HUES64 (cell line): Measurements from ENCODE around the gene LILRA5.

Source experiments
- H3K27ac ChIP-seq: 2 replicates; pipeline ENCODE4 v1.7.0; 2013; ENCODE audit warnings: low read depth, low read length, inconsistent platforms
- H3K27me3 ChIP-seq: 2 replicates; pipeline ENCODE4 v1.6.1; 2013; ENCODE audit warnings: mild to moderate bottlenecking, low read length; ENCODE audit not compliant: insufficient read depth
- H3K36me3 ChIP-seq: 2 replicates; pipeline ENCODE4 v1.6.1; 2013; ENCODE audit warnings: mild to moderate bottlenecking, low read length; ENCODE audit not compliant: insufficient read depth
- H3K4me1 ChIP-seq: 2 replicates; pipeline ENCODE4 v1.6.1; 2013; ENCODE audit warnings: mild to moderate bottlenecking, low read length, moderate library complexity; ENCODE audit not compliant: insufficient read depth
- H3K4me3 ChIP-seq: 2 replicates; pipeline ENCODE4 v1.5.1; 2013; ENCODE audit warnings: mild to moderate bottlenecking, low read length, moderate library complexity
- H3K9ac ChIP-seq: 2 replicates; pipeline ENCODE4 v1.6.1; 2013; ENCODE audit warnings: mild to moderate bottlenecking, low read depth, low read length
- H3K9me3 ChIP-seq: 2 replicates; pipeline ENCODE4 v1.6.1; 2013; ENCODE audit warnings: low read depth, low read length; ENCODE audit not compliant: insufficient read depth
- WGBS: fragments of 150-250, 120-280 bp; methylation state at CpG from one replicate; pipeline ENCODE4 v1.1.7; 2013; ENCODE audit warnings: missing lambda C conversion rate; 5-methylcytosine and 5-hydroxymethylcytosine counted together

LILRA5 gene

DNA sequence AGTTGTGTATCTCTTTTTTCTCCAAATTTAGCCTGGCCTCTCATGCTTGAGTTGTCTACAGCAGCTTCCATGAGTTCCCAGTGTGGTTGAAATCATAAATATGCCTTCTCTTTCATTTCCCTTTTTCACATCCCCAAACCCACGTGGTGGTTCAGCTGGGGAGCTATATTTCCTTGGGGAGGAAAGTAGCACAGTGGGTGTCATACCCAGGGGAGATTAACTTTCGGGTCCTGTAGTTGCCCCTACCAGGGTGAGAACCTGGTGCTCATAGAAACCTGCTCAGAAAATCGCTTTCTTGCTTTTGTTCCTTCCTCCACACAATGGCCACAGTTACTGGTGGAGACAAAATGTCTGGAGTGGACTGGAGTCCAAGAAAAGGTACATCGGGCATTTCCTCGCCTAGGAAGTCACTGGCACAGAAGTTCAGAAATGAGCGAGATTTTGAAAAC is 33.0 kb upstream of the LILRA5 start:
- H3K9ac ChIP-seq = no peak overlapping the region
- no peaks in the 10 kb centered on the region for H3K36me3 ChIP-seq
- no peak overlapping the region for H3K4me3 ChIP-seq
- H3K27ac ChIP-seq = no peak overlapping the region
- no peaks in the 10 kb centered on the region for H3K4me1 ChIP-seq
- WGBS = 69% methylated on average over 6 of the region's 6 CpGs
- no peaks in the 10 kb centered on the region for H3K9me3 ChIP-seq
- H3K27me3 ChIP-seq = peaks cover 3% of the 10 kb centered on the region; the same call in 1 of the 2 replicates

DNA sequence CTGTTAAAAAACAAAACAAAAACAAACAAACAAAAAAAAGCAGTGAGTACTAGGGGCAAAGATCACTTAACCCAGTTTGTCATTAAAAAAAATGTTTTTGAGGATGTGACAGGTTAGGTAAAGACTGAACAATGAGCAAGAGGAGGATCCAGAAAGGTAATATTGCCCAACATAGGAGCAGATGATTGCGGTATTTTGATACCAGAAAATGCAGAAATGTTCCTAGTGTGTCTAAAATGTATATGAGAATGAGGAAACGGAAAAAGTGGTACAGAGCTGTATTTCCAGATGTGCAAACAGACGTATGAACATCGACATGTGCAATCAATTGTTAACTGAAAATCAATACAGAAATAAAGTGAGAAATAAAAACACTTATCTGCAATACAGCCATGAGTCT is 30.9 kb upstream of the LILRA5 start:
- H3K36me3 ChIP-seq = no peaks in the 10 kb centered on the region
- H3K4me1 ChIP-seq = no peaks in the 10 kb centered on the region
- no peaks in the 10 kb centered on the region for H3K9me3 ChIP-seq
- H3K9ac ChIP-seq = no peak overlapping the region
- H3K4me3 ChIP-seq = no peak overlapping the region
- no peak overlapping the region for H3K27ac ChIP-seq
- 81% methylated on average over 4 of the region's 4 CpGs for WGBS
- H3K27me3 ChIP-seq = peaks cover 3% of the 10 kb centered on the region; the same call in 1 of the 2 replicates

DNA sequence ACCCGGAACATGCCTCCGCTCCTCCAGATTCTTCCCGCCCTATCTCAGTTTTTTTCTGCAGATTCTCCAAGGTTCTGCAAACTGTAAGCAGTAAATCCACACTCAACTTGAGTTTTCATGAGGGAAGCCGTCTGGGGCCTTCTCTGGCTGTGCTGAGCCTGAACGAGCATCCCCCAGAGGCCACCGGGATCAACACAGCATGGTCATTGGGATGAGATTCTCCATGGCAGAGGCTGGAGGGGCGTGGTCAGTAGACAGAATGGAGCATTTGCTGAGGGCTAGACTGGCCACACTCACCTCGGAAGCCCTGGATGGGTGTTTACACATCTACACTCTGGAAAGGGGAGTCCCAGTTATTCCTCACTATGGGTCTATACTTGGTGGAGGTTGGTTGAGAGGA is 28.3 kb upstream of the LILRA5 start:
- Histone ChIP-seq H3K9me3 (no peaks in the 10 kb centered on the region), H3K4me1 (no peaks in the 10 kb centered on the region), H3K27ac (no peak overlapping the region), H3K9ac (no peak overlapping the region), H3K27me3 (no peaks in the 10 kb centered on the region), H3K36me3 (no peaks in the 10 kb centered on the region), H3K4me3 (no peak overlapping the region)
- 86% methylated on average over 8 of the region's 8 CpGs for WGBS

DNA sequence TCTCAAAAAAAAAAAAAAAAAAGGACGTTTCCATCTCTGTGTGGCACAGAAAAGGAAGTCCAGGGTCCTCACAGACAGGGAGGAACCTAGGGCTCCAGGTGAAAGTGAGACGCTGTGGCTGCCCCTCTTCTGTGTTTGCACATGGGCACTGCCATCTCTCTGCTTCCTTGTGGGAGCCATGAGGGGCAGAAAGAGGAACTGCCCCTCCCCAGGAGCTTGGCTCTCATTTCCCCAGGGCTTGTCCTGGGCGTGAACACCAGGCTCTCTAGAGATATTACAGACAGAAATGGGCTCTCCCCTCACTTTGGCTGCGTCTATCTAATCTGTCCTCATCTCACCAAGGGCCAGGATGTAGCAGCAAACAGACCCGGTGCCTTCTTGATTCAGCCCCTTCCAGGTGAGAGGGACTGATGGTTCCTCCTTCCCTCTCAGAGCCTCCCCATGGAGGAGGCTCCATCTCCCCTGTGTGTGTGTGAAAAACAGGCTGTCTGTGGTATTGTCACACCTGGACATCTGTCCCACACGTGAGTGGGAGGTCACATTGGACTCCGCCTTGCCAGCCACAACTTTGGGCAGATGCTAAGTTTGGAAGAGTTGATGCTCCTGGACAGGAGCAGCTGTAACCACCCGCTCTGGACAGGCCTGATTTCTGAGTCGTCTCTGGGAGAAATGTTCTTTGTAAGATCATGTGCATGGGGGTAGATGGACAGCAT is 26.8 kb upstream of the LILRA5 start:
- Histone ChIP-seq H3K4me1 (no peaks in the 10 kb centered on the region), H3K9me3 (no peaks in the 10 kb centered on the region), H3K27ac (no peak overlapping the region), H3K27me3 (no peaks in the 10 kb centered on the region), H3K4me3 (no peak overlapping the region), H3K9ac (no peak overlapping the region), H3K36me3 (no peaks in the 10 kb centered on the region)
- WGBS = 84% methylated on average over 9 of the region's 9 CpGs

DNA sequence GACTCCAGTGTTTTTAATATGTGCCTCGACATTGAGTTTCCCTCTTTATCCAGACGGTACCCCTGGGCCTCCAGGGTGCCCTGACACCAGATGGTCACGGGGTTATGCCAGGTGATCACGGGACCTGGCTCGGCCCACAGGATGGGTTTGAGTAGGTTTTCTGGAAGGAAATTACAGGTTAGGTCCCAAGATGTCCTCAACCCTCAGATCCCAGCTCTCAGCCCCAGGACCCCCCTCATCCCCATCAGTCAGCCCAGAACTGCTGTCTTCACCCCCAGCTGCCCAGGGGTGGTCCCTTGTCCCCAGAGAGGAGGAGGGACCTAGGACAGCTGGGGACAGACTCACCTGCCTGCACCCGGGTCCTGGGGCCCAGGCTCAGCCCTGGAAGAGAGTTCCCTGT is 25.6 kb upstream of the LILRA5 start:
- H3K36me3 ChIP-seq = no peaks in the 10 kb centered on the region
- H3K9me3 ChIP-seq = no peaks in the 10 kb centered on the region
- no peak overlapping the region for H3K4me3 ChIP-seq
- no peak overlapping the region for H3K27ac ChIP-seq
- no peak overlapping the region for H3K9ac ChIP-seq
- 87% methylated on average over 6 of the region's 6 CpGs for WGBS
- no peaks in the 10 kb centered on the region for H3K27me3 ChIP-seq
- H3K4me1 ChIP-seq = no peaks in the 10 kb centered on the region

DNA sequence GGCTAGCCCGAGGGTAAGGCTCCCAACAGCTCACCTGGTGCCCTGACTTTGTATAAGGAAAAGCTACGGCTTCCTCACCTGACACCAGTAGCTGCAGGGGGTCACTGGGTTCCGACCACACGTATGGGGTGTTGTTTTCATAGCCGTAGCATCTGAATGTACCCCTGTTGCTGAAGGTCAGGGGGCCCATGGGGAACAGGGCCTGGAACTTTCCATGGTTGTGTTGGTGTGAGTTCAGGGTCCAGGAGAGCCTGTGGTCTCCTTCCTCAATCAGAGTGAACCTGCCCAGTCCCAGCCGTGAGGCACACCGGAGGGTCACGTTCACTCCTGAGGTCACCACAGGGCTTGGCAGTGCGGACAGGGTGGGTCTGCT is 24.9 kb upstream of the LILRA5 start:
- H3K27ac ChIP-seq = no peak overlapping the region
- no peaks in the 10 kb centered on the region for H3K27me3 ChIP-seq
- 92% methylated on average over 9 of the region's 9 CpGs for WGBS
- no peak overlapping the region for H3K9ac ChIP-seq
- H3K4me1 ChIP-seq = no peaks in the 10 kb centered on the region
- H3K4me3 ChIP-seq = no peak overlapping the region
- H3K9me3 ChIP-seq = no peaks in the 10 kb centered on the region
- no peaks in the 10 kb centered on the region for H3K36me3 ChIP-seq

DNA sequence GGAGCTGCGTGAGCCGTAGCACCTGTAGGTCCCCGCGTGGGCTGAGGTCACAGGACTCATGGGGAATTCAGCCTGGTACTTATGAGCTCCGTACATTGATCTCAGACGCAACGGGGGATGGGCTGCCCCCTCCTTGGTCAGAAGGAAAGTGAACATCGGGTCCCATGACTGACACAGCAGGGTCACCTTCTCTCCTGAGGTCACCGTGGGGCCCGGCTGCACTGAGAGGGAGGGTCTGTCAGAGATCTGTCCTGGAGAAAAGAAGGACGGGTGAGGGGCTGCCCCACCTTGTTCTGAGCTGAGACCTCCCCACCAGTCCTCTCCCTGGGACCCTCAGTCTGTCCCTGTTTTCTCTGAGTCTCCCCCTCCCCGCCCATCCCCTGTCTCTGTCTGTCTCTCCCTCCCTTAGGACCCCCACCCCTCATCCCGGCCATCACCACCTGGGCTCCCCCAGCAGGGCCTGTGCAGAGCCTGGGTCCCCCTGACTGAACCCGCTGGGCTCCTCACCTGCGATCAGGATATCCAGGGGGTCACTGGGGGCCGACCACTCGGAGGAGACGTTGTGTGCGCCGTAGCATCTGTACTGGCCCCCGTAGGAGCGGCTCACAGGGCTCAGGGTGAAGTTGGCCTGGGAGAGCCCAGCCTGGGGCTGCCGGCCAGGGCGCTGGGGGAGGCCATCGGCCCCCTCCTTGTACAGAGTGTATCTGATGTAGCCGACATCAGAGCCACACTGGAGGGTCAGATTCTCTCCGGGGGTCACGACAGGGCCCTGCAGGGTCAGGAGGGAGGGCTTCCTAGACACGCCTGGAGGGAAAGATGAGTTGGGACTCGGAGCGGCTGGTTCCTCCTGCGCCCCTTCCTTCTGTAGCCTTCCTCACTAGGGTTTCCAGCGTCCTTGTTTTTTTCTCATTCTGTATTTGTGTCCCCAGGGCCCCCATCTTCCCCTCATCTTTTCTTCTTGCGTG is 24.2 kb upstream of the LILRA5 start:
- Histone ChIP-seq H3K36me3 (no peaks in the 10 kb centered on the region), H3K9me3 (no peaks in the 10 kb centered on the region), H3K4me3 (no peak overlapping the region), H3K27ac (no peak overlapping the region), H3K9ac (no peak overlapping the region), H3K27me3 (no peaks in the 10 kb centered on the region), H3K4me1 (no peaks in the 10 kb centered on the region)
- 89% methylated on average over 34 of the region's 34 CpGs for WGBS

DNA sequence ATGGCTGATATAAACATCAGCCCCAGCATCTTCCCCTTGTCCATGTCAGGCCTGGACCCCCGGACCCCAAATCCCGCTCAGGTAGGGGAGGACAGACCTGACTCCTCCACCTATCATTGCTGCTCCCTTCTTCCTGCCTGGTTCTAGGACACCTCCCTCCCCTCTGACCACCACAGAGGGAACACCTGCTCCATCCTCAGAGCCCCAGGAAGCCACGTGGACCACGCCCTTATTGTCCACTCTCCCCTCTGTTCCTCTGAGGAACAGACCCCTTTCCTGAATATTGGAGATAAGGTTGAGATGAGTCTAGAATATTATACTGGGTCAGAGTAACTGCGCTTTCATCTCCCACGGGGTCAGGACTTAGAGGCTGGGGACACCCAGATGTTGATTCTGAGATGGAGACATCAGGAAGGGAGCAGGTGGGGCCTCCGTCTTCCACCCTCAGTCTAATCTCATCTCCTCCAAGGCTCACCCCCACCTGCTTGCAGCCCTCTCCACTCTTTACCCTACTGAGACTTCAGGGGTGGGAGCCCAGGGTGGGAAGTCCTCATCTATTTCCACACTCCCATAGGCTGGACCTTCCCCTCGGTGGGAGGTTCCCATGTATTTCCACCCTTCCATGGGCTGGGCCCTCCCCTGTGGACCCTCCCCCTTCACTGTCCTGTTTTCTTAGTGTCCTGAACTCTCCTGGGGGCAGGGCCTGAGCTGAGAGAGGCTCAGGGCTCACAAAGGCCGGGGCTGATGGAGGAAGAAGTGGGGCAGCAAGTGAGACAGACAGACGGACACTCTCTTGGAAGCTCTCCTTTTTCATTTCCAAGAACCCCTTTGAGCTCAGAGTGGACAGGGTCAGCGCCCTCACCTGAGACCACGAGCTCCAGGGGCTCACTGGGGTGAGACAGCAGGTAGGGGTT is 23.3 kb upstream of the LILRA5 start:
- Histone ChIP-seq H3K9ac (no peak overlapping the region), H3K27ac (no peak overlapping the region), H3K4me3 (no peak overlapping the region), H3K9me3 (no peaks in the 10 kb centered on the region), H3K27me3 (no peaks in the 10 kb centered on the region), H3K36me3 (no peaks in the 10 kb centered on the region), H3K4me1 (no peaks in the 10 kb centered on the region)
- 87% methylated on average over 12 of the region's 12 CpGs for WGBS

DNA sequence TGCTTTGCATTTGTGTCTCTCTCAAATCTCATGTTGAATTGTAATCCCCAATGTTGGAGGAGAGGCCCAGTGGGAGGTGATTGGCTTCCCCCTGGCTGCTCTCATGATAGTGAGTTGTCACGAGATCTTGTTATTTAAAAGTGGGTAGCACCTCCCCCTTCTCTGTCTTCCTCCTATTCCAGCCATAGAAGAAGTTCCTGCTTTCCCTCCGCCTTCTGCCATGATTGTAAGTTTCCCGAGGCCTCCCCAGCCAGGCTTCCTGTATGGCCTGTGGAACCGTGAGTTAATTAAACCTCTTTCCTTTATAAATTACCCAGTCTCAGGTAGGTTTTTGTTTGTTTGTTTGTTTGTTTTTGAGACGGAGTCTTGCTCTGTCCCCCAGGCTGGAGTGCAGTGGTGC is 22.2 kb upstream of the LILRA5 start:
- Histone ChIP-seq H3K4me1 (no peaks in the 10 kb centered on the region), H3K27me3 (no peaks in the 10 kb centered on the region), H3K4me3 (no peak overlapping the region), H3K36me3 (no peaks in the 10 kb centered on the region), H3K9ac (no peak overlapping the region), H3K9me3 (no peaks in the 10 kb centered on the region), H3K27ac (no peak overlapping the region)
- 64% methylated on average over 4 of the region's 5 CpGs for WGBS

DNA sequence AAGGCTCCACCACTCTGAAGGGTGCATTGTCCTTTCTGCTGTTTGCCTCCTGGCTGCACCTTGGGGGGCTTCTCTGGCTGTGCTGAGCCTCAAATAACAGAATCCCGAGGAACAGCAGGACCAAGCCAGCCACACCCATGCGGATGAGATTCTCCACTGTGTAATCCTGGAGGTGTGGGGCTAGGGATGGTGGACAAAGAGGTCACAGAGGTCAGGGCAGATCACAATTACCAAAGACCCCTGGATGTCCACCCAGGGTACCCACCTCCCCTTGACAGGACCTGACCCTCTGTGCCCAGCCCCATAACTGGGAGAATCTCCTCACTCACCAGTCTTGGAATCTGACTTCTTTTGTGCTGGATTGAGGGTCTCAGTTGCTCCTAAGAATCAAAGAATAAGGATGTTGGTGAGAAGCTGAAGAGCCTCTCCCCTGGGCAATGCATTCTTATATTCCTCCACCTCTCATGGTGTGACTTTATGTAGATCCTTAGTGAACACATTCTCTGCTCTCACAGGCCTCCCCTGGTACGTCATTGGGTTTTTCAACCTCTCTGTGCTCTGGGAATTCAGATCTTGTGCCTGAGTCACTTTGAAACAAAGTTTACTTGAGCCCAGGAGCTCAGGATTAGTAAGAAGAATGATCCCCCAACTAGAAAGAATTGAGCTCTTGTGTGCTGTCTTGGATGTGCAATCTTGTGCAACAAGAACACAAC is 20.8 kb upstream of the LILRA5 start:
- 87% methylated on average over 3 of the region's 3 CpGs for WGBS
- Histone ChIP-seq H3K27me3 (no peaks in the 10 kb centered on the region), H3K4me3 (no peak overlapping the region), H3K9me3 (no peaks in the 10 kb centered on the region), H3K4me1 (no peaks in the 10 kb centered on the region), H3K9ac (no peak overlapping the region), H3K36me3 (no peaks in the 10 kb centered on the region), H3K27ac (no peak overlapping the region)
